Nucleus accumbens (tissue), 56 donors: ENCODE results near the gene SMG9.
A peak's percentile ranks its signal among the peaks of the same experiment; 100 is the strongest.

ENCODE experiments used
- DNase-seq, 56 donors: peaks; one replicate each; lab custom pipeline; 2025; lab: John Stamatoyannopoulos, UW

Gene SMG9, protein sequence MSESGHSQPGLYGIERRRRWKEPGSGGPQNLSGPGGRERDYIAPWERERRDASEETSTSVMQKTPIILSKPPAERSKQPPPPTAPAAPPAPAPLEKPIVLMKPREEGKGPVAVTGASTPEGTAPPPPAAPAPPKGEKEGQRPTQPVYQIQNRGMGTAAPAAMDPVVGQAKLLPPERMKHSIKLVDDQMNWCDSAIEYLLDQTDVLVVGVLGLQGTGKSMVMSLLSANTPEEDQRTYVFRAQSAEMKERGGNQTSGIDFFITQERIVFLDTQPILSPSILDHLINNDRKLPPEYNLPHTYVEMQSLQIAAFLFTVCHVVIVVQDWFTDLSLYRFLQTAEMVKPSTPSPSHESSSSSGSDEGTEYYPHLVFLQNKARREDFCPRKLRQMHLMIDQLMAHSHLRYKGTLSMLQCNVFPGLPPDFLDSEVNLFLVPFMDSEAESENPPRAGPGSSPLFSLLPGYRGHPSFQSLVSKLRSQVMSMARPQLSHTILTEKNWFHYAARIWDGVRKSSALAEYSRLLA

DNA sequence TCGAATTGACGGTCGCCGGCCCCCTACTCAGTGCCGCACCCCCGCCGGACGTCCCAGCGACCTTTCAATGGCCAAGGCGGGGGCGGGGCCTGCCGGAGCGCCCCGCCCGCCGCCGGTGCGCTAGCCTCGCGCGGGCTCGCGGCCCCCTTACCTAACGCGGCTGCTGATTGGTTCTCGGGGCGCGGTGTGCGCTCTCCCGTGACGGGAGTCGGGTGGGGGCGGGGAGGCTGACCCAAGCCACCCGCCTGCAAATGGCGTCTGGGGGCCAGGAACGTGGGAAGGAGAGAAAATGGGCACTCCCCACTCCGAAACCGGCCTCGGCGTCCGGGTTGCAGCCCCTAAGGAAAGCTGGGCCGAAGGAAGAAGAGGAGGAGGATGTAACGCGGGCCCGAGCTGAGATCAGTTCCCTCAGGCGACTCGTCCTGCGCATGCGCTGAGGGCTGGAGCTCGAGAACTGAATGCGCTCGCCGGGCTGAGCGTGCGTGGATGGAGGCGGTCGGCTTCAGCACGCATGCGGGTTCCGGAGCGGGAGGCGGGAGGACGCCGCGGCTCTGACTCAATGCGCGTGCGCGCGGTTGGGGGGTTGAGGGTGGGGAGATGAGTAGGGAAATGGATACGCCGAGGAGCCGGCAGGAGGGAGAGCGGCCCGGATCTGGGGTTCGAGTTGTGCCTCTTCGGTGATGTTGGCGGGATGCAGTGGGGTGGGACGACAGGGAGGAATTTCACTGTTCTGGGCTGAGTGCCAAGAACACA, at the start of gene SMG9:
Gene SMG9, minus strand, starts transcription at position 460 of the 753 bp plus-strand sequence. CDS start 4,221 bp downstream, outside the sequence.
- peak in 55 of 56 donors; percentile 62 to 98 (median 96) for DNase-seq

DNA sequence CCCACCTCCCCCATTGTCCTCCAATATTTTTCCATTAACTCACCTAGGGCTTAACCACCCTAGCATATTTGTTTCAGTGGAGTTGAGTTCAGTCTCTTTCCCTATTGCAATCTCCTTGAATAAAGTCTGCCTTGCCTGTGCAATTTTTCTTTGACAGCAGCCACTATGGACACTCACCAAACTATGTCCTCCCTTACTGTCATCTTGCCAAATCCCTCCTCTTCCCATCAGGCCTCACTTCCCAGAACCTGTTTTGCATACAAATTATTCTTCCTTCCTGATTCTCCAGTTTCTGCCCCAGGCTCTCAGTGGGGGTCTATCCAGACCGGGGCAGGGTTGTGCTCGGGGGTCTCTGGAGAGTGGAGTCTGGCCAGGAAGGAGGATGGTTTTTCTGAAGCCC, 49.7 kb upstream of the SMG9 start:
- DNase-seq = peak in 5 of 56 donors; percentile 6 to 17 (median 14)

DNA sequence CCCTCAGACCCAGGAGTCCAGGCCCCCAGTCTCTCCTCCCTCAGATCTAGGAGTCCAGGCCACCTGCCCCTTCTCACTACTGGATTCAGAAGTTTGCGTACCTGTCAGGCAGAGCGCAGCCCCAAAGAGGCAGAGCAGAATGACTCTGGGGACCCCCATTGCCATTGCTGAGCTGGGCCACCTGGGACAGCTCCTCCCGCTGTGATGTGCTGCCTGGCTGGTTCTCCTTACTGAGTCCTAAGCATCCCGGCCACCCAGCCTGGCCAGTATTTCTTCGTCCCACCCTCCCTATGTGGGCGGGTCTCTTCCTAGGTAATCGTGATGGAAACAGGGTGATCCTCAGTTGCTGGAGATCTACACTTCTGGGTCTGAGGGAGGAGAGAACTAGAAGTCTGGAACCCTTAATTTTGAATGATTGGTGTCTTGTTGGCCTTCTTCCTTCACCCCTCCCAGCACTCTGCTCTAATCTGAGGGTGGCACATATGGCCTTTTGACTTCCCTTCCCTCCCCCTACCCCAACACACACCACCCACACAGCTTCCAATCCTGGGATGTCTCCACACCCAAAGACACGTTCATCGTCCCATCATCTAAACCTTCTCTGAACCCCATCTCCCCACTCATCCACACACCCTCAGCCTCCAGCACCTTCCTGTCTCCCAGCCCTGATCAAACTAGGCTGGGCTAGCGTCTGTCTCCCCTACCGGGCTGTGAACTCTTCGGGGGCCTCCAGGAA, 47.6 kb upstream of the SMG9 start, which contains the start of gene LYPD5:
Gene LYPD5, minus strand, starts transcription at position 232 of the 736 bp plus-strand sequence. Its CDS starts 67 bp downstream, at position 165.
- no peak for DNase-seq

DNA sequence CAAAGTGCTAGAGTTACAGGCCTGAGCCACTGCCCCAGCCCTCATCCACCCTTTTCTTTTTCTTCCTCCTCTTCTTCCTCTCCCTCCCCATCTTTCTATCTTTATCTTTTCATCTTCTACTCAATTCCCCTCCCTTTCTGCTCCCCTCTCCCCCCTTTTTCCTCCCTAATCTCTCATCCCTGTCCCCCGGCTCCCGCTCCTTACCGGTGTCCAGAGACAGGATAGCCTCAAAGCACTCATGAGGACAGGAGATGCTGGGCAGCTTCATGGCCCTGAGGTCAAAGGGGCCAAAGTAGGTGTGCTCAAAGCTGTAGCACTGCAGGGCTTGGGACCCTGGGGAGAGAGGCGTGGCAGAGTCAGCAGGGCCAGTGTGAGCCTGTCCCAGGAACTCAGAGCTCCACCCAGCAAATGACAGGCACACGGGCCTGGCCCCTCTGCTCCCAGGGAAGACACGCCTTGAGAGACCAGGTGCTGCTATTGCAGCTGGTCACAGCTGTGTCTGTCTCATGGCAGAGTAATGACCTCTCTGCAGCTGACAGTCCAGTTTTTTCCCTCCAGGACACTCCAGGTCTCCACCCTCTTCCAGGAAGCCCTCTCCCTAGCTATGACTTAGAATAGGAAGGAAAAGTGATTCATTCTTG, 44.9 kb upstream of the SMG9 start:
- DNase-seq = no peak

DNA sequence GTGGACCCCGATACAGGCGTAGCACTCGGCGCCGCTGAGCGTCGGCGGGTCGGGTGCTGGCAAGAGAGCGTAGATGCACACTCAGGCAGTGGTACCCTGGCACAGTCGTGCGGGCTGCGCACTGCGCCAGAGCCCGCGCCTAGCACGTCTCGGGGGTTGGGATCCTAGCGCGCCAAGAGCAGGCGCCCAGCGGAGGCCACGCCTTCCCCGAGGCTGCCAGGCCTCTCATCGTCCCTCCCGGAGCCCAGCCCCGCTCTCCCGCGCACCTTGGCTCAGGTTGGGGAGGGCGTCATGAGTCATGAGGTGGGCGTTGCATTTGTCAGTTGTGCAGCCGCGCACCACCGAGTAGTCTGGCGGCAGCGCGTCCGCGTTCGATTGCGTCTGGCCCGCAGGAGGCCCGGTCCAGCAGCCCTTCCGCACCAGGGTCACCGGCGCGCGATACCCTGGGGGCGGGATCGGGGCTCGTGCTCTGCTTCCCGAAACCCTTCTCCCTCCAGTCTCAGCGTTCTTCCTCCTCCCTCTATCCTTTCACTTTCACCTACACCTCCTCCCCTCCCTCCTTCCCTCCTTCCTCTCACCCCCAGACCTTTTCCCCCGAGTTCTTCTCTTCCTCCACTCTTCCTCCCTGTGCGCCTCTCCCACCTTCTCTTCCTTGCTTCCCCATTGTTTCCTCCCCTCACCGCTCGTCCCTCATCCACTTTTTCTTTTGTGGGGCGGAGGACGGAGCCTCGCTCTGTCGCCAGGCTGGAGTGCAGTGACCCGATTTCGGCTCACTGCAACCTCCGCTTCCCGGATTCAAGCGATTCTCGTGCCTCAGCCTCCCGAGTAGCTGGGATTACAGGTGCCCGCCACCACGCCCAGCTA, 44.0 kb upstream of the SMG9 start:
- DNase-seq = peak in 42 of 56 donors; percentile 12 to 89 (median 58)

DNA sequence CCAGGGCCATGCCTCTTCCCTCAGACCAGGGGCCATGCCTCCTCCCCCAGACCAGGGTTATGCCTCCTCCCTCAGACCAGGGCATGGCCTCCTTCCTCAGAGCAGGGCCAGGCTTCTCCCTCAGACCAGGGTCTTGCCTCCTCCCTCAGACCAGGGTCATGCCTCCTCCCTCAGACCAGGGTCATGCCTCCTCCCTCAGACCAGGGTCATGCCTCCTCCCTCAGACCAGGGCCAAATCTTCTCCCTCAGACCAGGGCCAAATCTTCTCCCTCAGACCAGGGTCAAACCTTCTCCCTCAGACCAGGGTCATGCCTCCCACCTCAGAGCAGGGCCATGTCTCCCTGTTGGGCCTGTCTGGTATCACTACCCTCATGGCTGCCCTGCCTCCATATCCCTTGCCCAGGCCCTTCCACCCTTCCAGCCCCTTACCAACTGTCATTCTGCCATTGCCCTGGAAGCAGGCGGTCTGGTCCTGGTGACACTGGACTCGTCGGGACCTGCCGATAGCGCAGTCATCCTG, 43.3 kb upstream of the SMG9 start:
- no peak for DNase-seq

DNA sequence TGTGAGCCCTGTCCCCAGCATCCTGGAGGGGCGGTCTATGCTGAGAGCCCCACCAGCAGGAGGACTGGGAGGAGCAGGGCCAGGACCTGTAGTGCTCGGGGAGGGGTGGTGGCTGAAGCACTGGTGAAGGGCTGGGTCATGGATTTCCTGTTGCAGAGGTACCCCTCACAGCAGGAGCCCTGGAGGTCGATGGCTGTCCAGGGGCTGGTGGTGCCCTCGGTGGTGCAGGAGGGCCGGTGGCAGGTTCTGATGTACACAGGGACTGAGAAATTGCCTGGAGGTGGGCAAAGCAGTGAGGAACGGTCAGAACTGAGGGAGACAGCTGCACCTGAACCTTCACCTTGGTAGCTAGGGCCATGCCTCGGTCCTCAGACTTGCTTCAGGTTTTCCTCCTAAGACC, 42.8 kb upstream of the SMG9 start:
- DNase-seq = no peak

DNA sequence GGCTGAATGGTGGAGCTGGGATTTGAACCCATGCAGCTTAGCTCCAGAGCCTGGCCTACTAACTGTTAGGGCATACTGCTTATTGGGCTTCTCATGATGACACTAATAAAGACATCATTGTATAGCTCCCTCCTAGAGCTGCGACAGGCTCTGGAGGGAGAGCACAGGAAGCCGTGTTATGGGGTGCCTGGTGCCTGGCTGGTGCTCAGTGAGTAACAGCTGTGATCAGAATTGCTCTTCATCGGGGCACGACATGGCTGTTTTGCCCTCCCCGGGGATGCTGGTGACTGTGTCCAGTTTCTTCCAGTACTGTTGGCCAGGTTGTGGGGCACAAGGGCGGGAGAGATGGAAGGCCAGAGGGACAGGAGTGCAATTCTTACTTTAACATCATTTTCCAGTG, 42.4 kb upstream of the SMG9 start:
- DNase-seq = peak in 5 of 56 donors; percentile 8 to 45 (median 27)

DNA sequence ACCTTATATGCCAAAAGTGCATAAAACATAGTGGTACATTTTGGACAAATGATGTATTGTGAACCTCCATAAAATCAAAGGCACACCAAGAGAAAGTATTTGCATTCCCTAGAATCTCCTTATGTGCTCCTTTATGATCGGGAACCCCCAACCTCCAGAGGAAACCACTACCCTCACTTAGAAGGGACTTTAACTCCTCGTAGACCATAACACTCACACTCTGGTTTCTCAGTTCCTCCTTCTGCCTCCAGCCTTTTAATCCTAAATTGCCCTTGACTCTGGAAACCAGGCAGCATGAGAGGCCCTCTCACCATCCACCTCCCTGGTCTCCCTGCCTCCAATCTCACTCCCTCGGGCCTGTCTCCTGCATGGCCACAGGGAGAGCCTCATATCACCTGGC, 35.8 kb upstream of the SMG9 start:
- DNase-seq = no peak

DNA sequence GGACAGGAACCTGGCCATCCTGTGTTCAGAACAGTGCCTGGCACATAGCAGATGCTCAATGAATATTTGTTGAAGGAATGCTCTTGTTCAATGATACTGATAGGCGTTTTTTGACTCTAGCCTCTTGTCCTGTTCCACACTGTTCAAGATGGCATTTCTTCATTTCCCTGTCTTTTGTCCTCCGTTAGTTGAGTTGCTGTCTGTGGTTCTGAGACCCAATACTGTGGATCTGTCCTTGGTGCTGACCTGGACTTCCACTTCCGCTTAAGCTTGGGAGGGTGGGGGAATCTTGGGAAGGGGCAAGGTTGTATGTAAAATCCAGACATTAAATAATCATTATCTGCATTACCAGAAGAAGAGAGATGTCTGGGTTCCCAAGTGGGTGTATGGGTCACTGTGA, 34.3 kb upstream of the SMG9 start:
- no peak for DNase-seq

DNA sequence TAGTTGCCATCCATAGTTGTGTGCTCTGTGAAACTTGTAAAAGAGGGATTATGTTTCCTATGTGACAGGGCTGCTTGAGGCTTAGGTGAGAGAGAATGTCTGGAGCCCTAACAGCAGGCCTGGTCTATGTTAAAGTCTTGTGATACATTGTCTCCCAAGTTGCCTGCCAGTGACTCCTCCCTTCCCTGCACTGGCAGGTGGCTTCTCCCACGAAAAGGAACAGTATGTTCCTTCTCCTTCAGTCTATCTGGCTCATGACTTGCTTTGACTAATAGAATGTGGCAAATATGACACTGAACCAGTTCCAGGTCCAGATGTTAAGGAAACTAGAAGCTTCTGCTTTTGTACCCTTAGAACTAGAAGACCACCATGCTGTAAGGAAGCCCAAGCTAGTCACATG, 31.9 kb upstream of the SMG9 start:
- DNase-seq = no peak

DNA sequence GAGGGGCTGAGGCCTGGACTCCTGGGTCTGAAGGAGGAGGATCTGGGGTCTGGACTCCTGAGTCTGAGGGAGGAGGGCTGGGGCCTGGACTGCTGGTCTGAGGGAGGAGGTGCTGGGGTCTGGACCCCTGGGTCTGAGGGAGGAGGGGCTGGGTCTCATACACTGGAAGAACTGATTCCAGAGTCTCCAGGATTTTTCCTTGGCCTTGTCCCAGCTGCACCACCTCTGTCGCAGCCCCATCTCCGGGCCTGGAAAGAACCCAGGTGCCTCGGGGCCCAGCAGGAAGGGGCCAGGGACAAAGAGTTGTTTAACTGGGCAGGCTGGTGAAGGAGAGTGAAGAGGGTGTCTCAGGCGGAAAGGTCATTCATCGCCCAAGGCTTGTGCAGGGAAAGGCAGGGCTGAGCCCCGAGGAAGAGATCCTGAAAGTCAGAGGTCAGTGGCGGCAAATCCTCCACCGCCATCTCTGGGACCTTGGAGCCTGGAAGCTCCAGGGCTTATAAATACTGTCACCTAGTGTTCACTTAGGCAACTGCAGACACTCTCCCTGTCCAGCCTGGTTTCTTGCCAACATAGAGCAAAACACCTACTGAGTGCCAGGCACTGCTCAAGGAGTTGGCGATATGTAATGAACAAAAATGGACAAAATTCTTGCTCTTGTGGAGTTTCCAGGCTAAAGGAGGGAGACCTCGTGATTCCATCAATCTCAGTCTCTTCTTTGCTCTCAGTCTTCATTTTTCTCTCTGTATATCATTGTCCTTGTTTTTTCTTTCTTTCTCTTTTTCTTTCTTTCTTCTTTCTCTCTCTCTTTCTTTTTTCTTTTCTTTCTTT, 30.4 kb upstream of the SMG9 start:
- DNase-seq = peak in 24 of 56 donors; percentile 4 to 33 (median 15)

DNA sequence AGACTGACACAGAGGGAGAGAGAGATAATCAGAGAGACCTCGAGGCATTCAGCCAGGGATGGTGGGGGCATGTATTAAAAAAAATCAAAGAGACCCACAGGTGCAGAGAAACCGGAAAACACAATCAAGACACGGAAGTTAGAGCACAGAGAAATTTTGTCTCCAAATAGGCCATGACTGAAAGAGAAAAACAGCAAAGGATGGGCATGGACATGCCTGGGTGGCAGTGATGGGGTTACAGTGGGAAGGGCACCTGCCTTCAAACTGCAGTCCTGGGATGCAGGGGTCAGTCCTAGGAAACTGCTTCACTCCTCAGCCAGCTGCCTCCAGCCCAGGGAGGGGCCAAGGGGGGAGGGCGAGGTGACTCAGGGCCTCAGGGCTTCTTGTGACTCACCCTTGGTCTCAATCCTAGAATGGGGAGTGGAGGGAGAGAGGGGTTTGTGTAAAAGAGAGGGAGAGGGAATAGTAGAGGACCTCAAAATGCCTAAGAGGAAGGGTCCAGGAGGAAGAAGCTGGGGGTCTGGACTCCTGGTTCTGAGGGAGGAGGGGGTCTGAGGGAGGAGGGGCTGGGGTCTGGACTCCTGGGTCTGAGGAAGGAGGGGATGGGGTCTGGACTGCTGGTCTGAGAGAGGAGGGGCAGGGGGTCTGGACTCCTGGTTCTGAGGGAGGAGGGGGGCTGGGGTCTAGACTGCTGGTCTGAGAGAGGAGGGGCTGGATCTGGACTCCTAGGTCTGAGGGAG, 29.6 kb upstream of the SMG9 start:
- no peak for DNase-seq

DNA sequence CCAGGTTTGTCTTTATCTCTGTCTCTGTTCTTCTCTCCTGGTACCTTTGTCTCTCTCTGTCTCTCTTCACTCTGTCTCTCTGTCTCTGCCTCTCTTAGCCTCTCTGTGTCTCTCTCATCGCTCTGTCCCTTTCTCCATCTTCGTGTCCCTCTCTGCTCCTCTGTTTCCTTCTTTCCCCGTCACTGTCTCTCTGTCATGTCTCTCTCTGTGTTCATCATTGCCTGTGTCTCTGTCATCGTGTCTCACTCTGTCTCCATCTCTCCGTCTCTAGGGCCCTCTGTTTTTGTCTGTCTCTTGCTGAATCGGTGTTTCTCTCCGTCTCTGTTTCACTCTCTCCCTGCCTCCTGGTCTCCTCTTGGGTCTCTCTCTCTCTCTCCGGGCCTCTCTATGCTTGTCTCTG, 28.9 kb upstream of the SMG9 start:
- no peak for DNase-seq

DNA sequence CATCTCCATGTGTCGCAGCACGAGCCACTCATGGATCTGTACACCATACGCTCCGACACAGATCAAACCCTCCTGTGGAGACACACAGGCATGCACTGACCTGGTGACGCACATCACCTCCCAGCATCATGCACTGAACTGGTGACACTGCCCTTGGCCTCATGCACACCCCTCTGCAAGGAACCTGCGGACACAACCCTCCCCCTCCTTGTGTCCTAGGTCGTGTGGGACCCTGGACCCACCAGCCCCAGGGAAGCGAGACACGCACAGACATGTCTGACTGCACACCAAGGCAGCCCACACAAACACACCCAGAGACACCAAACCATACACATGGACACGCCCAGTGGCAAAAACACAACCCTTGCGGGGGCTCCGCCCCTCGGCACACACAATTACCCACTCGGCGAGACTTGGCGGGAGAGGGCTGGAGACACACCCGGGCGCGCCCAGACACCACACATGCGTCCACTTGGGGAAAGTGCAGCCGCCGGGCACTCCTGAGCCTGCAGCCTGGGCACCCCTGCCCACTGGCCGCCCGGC, 28.0 kb upstream of the SMG9 start:
- no peak for DNase-seq

DNA sequence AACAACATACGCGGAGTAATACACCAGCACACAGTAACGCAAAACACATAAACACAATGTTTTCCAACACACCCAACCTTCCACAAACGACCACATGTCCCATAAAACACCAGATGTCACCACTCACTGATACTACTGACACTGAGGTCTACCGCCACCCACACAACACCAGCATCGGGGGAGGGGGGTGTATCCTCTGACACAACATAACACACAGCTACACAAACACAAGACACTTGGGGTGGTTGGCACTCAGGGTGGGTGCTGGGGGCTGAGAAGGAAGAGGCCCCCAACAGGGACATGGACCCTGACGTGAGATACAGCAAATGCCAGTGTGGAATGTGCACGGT, 27.5 kb upstream of the SMG9 start:
- DNase-seq = no peak

DNA sequence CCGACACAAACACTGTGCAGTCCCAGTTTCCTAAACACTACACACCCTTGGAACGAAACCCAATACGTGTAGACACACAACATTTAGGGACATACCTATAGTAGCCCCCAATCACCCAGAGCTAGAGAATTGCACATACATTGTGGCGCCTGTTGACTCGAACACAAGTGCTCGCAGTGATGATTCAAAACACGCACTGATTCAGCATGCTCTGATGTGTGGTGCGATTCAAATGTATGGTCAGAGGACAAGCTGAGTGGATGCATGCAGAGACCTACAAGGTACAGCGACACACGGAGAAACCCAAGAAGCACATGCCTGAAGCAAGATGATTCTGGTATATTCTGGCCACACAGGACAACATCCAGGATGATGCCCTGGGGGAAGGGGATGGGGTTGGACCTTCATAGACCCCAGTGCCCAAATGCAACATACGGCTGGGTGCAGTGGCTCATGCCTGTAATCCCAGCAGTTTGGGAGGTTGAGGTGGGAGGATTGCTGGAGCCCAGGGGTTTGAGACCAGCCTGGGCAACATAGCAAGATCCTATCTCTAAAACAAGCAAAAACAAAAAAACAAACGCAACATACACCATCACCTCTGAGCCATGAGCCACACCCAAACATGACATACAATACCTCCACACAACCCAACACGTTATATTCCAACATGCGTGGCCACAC, 27.0 kb upstream of the SMG9 start:
- no peak for DNase-seq
